ENCODE results near the gene HOXD10. TPM values are rescaled to one million over a fixed set of nuclear protein-coding genes. Genes with fewer than 3 reads are reported as not detected.

The HOXD10 gene
- total RNA-seq, 1 donor from 2014 or later = 14.3 TPM

DNA sequence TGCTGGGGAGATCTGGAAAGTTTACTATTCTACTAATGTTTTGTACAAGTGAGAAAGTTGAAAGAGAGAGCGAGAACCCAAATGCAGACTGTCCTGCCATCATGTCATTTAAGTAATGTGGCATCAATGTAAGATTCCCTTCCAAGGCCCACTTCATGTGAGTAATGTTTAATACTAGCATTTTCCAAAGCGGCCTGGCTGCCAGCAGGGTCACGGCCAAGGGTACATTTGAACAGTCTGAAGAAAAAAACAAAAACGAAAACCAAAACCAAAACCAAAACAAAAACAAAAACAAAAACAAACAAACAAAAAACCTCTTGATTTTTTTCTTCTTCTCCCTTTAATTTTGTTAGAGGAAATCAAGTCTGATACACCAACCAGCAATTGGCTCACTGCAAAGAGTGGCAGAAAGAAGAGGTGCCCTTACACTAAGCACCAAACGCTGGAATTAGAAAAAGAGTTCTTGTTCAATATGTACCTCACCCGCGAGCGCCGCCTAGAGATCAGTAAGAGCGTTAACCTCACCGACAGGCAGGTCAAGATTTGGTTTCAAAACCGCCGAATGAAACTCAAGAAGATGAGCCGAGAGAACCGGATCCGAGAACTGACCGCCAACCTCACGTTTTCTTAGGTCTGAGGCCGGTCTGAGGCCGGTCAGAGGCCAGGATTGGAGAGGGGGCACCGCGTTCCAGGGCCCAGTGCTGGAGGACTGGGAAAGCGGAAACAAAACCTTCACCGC lies 2.2 kb downstream of the HOXD10 start:
- peak overlapping the region; percentile 49 for H3K4me3 ChIP-seq (ENCODE audit: low read depth, low read length)
- no peak for DNase-seq (ENCODE audit: low read depth)
- TF ChIP-seq, protein P1, sequence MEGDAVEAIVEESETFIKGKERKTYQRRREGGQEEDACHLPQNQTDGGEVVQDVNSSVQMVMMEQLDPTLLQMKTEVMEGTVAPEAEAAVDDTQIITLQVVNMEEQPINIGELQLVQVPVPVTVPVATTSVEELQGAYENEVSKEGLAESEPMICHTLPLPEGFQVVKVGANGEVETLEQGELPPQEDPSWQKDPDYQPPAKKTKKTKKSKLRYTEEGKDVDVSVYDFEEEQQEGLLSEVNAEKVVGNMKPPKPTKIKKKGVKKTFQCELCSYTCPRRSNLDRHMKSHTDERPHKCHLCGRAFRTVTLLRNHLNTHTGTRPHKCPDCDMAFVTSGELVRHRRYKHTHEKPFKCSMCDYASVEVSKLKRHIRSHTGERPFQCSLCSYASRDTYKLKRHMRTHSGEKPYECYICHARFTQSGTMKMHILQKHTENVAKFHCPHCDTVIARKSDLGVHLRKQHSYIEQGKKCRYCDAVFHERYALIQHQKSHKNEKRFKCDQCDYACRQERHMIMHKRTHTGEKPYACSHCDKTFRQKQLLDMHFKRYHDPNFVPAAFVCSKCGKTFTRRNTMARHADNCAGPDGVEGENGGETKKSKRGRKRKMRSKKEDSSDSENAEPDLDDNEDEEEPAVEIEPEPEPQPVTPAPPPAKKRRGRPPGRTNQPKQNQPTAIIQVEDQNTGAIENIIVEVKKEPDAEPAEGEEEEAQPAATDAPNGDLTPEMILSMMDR (conservative IDR thresholded peaks at IDR 0.05; ENCODE audit: low read depth, low read length) = peak; percentile 77

DNA sequence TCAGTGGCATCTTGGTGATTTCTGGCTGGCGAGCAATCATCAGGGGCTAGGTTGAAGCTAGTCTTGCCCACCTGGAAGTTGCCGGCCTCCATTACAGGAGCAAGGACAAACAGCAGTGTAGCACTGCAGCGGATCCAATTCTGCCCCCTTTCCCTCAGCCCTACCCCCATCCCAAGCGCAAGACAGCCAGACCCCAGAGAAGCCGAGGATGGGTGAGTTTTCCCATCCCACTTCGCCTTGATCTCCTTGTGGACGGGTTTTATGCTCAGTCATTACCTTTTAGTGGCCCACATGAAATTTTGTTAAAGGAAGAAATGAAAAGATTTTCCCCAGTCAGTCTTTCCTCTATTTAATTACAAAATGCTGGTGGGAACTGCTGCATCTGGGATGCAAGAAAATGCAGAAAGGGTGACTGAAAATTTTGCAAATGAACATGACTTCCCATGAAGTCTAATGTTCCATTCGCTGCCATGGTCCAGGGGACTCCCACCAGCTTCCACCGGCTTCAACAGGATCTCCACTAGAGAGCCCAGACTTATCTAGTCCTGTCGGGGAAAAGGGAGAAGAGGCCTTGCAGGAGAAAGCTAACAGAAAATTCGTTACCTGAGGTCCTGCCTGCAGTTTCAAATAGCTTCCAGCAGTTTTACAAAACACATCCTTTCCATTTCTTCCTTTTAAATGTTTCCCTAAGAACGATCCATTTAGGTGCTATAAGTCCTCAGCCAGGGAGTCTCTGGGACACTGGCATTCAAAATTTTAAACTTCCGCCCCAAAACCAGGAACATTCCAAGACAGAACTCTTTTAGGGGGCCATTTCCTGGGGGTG lies 4.0 kb downstream of the HOXD10 start:
- no peak for DNase-seq (ENCODE audit: low read depth)
- peak overlapping the region; percentile 73 for H3K4me3 ChIP-seq (ENCODE audit: low read depth, low read length)
- TF ChIP-seq, protein P1 (conservative IDR thresholded peaks at IDR 0.05; ENCODE audit: low read depth, low read length) = no peak

DNA sequence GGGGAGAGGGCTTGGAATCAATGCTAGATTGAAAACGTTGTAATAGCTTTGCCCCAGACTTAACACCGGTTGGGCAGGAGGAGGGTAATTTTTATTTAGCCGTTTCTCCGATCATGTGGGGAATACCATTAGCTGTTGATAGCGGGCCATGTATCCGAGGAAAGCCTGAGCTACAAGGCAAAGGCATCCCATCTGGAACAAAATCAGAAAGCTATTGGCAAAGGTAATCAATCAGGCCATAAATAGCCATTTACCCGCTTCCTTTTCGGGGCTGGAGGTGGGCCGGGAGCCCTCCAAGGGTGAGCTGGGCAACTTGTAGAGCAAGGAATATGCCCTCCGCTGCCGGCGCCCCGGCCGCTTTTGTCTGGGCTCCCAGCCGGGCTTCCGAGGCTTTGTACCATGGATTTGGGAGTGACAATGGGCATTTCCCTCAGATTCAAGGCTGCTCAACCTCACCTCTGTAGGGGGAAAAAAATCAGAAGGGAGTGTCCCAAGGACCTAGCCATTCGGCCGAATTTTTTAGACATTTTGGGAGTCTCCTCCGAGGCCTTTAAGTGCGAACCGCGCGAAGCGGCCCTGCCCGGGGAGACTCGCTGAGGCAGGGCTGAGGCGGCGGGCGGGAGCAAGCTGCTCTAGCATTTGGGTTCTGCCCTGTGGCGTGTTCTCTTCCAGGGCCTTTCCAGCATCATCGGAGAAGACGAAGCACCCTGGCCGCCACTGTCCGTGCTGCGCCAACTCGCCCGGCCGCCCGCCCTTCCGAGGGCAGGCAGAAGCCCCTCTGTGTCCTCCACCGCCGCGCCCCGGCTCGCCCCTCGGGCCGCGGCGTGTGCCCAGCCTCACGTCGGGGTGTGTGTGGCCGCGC lies 4.8 kb downstream of the HOXD10 start:
- no peak for DNase-seq (ENCODE audit: low read depth)
- TF ChIP-seq, protein P1 (conservative IDR thresholded peaks at IDR 0.05; ENCODE audit: low read depth, low read length) = no peak
- H3K4me3 ChIP-seq (ENCODE audit: low read depth, low read length) = peak overlapping the region; percentile 73

DNA sequence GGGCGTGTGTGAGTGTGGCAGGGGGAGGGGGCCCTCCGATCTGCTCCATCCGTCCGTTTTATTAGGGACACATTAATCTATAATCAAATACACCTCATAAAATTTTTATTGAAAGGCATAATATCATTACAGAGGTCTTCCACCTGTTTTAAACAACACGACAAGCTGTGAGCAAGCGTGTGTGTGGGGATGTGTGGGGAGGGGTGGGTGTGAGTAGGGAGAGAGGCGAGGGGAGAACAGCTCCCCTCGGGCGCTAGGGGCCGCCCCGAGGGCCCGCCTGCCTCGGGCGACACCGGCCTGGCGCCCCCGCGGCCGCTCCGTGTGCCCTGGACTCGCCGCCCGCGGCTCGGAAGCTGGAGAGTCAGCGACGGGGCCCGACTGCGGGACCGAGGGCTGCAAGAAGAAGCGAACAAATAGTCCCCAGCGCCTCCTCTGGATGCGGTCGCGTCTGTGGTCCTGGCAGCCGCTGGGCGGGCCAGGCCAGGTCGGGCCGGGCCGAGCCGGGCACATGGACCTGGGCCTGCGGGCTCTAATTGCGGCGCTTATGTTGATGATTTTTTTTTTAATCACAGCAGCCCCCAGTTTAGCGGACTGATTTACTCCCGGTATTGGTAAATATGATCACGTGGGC lies 5.6 kb downstream of the HOXD10 start:
- TF ChIP-seq, protein P1 (conservative IDR thresholded peaks at IDR 0.05; ENCODE audit: low read depth, low read length) = no peak
- peak overlapping the region; percentile 73 for H3K4me3 ChIP-seq (ENCODE audit: low read depth, low read length)
- DNase-seq (ENCODE audit: low read depth) = no peak

DNA sequence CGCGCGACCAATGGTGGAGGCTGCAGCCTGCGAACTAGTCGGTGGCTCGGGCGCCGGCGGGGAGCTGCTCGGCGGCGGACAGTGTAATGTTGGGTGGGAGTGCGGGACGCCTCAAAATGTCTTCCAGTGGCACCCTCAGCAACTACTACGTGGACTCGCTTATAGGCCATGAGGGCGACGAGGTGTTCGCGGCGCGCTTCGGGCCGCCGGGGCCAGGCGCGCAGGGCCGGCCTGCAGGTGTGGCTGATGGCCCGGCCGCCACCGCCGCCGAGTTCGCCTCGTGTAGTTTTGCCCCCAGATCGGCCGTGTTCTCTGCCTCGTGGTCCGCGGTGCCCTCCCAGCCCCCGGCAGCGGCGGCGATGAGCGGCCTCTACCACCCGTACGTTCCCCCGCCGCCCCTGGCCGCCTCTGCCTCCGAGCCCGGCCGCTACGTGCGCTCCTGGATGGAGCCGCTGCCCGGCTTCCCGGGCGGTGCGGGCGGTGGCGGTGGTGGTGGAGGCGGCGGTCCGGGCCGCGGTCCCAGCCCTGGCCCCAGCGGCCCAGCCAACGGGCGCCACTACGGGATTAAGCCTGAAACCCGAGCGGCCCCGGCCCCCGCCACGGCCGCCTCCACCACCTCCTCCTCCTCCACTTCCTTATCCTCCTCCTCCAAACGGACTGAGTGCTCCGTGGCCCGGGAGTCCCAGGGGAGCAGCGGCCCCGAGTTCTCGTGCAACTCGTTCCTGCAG lies 6.3 kb downstream of the HOXD10 start, which contains the start of gene HOXD9:
TSS of gene HOXD9 (plus strand) at position 37 of the 728 bp plus-strand sequence. CDS start at position 87, 50 bp downstream.
- TF ChIP-seq, protein P1 (conservative IDR thresholded peaks at IDR 0.05; ENCODE audit: low read depth, low read length) = no peak
- no peak for DNase-seq (ENCODE audit: low read depth)
- H3K4me3 ChIP-seq (ENCODE audit: low read depth, low read length) = peak within 1 kb of the TSS; percentile 73

Measured in epithelial cell of proximal tubule (primary cell).